Astrocyte of the hippocampus (primary cell): ENCODE measurements around the gene TYK2.
"Not testable (repeated sequence)": the region's sequence is repeated elsewhere in the genome, so short reads cannot be mapped to it uniquely, and the experiment has no call there.

Experiments
- DNase-seq: peaks from one replicate; pipeline ENCODE4 v3.0.0; 2011; ENCODE audit warnings: low read depth, low spot score

TYK2 gene

GRCh38 chr19:10408511-10409283 lies 28.3 kb upstream of the TYK2 start:
- DNase-seq, result no peak

GRCh38 chr19:10407096-10407495 lies 26.7 kb upstream of the TYK2 start:
- DNase-seq, result no peak

GRCh38 chr19:10406191-10406590 lies 25.8 kb upstream of the TYK2 start:
- DNase-seq, result no peak

- DNase-seq, result no peak
Observed at GRCh38 chr19:10404888-10405820, 24.8 kb upstream of the TYK2 start.

GRCh38 chr19:10403137-10404021 lies 23.0 kb upstream of the TYK2 start, which contains the start of gene CDC37:
CDC37 (minus strand) TSS chr19:10403542; CDS start chr19:10403479, 63 bp downstream.
- peak; percentile 99 for DNase-seq

GRCh38 chr19:10402441-10403038 lies 22.2 kb upstream of the TYK2 start:
- DNase-seq, result peak; percentile 42

- no peak for DNase-seq
Observed at GRCh38 chr19:10399878-10400277, 19.5 kb upstream of the TYK2 start.

GRCh38 chr19:10399340-10399739 lies 19.0 kb upstream of the TYK2 start:
- DNase-seq, result not testable (repeated sequence)

GRCh38 chr19:10398819-10399218 lies 18.4 kb upstream of the TYK2 start:
- DNase-seq, result no peak

GRCh38 chr19:10395917-10396316 lies 15.5 kb upstream of the TYK2 start:
- no peak for DNase-seq

GRCh38 chr19:10395436-10395835 lies 15.1 kb upstream of the TYK2 start:
- no peak for DNase-seq

GRCh38 chr19:10395003-10395402 lies 14.6 kb upstream of the TYK2 start:
- DNase-seq, result no peak

- no peak for DNase-seq
Observed at GRCh38 chr19:10393137-10393536, 12.8 kb upstream of the TYK2 start.

- DNase-seq, result no peak
Observed at GRCh38 chr19:10392120-10392519, 11.7 kb upstream of the TYK2 start.

- DNase-seq, result peak; percentile 80
Observed at GRCh38 chr19:10390652-10391286, 10.4 kb upstream of the TYK2 start.

GRCh38 chr19:10389863-10390262 lies 9.5 kb upstream of the TYK2 start:
- DNase-seq, result peak; percentile 14

GRCh38 chr19:10388957-10389356 lies 8.6 kb upstream of the TYK2 start:
- peak; percentile 86 for DNase-seq

- DNase-seq, result no peak
Observed at GRCh38 chr19:10384580-10384979, 4.2 kb upstream of the TYK2 start.

GRCh38 chr19:10383223-10383499 lies 2.8 kb upstream of the TYK2 start:
- not testable (repeated sequence) for DNase-seq

GRCh38 chr19:10379880-10380312 lies 476 bp downstream of the TYK2 start:
- peak; percentile 11 for DNase-seq

- DNase-seq, result no peak
Observed at GRCh38 chr19:10378124-10378523, 2.2 kb downstream of the TYK2 start.
